Panc1 (cell line): Measurements from ENCODE around the gene LCN1. TPM values are rescaled to one million over a fixed set of nuclear protein-coding genes. Genes with fewer than 3 reads are reported as not detected.

Source experiments
- ATAC-seq: fragments of 200-7000 bp; cut with Tn5 transposase; 2 replicates; pipeline ENCODE4 v1.9.1; 2020; ENCODE audit warnings: mild to moderate bottlenecking, moderate library complexity
- Bru-seq: library from RNA; stranded (reverse); fragments of 400-500 nt; gene quantifications from one replicate; lab custom pipeline; 2021; lab: Mats Ljungman, UMichigan
- BruChase-seq, 2 experiments: library from RNA; stranded (reverse); fragments of 400-500 nt; gene quantifications; one replicate each; lab custom pipeline; 2021; lab: Mats Ljungman, UMichigan
- BruUV-seq: library from RNA; stranded (reverse); fragments of 400-500 nt; replicated peaks from 2 replicates; lab custom pipeline; 2021; lab: Mats Ljungman, UMichigan
- CTCF ChIA-PET: fragments of 300-600 bp; sonication (Branson Sonifier 250); formaldehyde crosslinking; loops from one replicate; lab custom pipeline; 2022; ENCODE audit warnings: antibody characterized with exemption; lab: Charles Lee
- POLR2A ChIA-PET: fragments of 300-600 bp; sonication (Branson Sonifier 250); formaldehyde crosslinking; loops from one replicate; lab custom pipeline; 2022; ENCODE audit warnings: antibody characterized with exemption; lab: Charles Lee
- DNase-seq: peaks from one replicate; pipeline ENCODE4 v3.0.0-alpha.2; 2010; ENCODE audit warnings: low read depth, low spot score
- H3K27ac ChIP-seq: 2 replicates; pipeline ENCODE4 v1.5.1; 2011; ENCODE audit warnings: mild to moderate bottlenecking, low read length, inconsistent platforms
- H3K27me3 ChIP-seq: fragments of 200-500 bp; sonication (Bioruptor generic); 2 replicates; pipeline ENCODE4 v1.6.0; 2014; ENCODE audit warnings: low read length, inconsistent platforms; ENCODE audit not compliant: control insufficient read depth, insufficient read depth
- H3K36me3 ChIP-seq: fragments of 200-500 bp; sonication (Bioruptor generic); 2 replicates; pipeline ENCODE4 v1.5.1; 2014; ENCODE audit warnings: inconsistent platforms, mild to moderate bottlenecking, low read length, moderate library complexity; ENCODE audit not compliant: control insufficient read depth, insufficient read depth
- H3K4me1 ChIP-seq: 2 replicates; pipeline ENCODE4 v1.5.1; 2011; ENCODE audit warnings: inconsistent platforms, mild to moderate bottlenecking, low read length, moderate library complexity; ENCODE audit not compliant: control insufficient read depth, insufficient read depth
- H3K4me3 ChIP-seq, 2 experiments: 2 replicates each; pipeline ENCODE4 v1.5.1; 2011 to 2012; ENCODE audit warnings: low read depth in 2 of 2, low read length in 2 of 2, mild to moderate bottlenecking in 2 of 2, inconsistent platforms in 1 of 2, moderate library complexity in 1 of 2
- H3K9me3 ChIP-seq: fragments of 200-500 bp; sonication (Bioruptor generic); 2 replicates; pipeline ENCODE4 v1.5.1; 2014; ENCODE audit warnings: low read depth, mild to moderate bottlenecking, inconsistent platforms, low read length, moderate library complexity; ENCODE audit not compliant: control insufficient read depth, insufficient read depth
- CTCF ChIP-seq: fragments of 450-650 bp; IDR thresholded peaks from 2 replicates; pipeline ENCODE4 v1.5.1; 2017; ENCODE audit warnings: mild to moderate bottlenecking
- POLR2AphosphoS5 ChIP-seq: IDR thresholded peaks from 2 replicates; pipeline ENCODE4 v1.6.1; 2012; ENCODE audit warnings: mild to moderate bottlenecking, low read depth, low read length, moderate library complexity
- SIN3A ChIP-seq: IDR thresholded peaks from 2 replicates; pipeline ENCODE4 v1.6.1; 2012; ENCODE audit warnings: low read depth, mild to moderate bottlenecking, low read length, moderate library complexity, borderline replicate concordance; ENCODE audit not compliant: insufficient read depth
- TCF7L2 ChIP-seq: IDR thresholded peaks from 2 replicates; pipeline ENCODE4 v1.6.1; 2011; ENCODE audit warnings: mild to moderate bottlenecking, low read depth, low read length, inconsistent platforms
- in situ Hi-C: cut with HindIII; loops from 2 replicates; pipeline ENCODE4 v1.10.0; 2016; ENCODE audit warnings: low sequenced_read_pairs, low pct_unique_long_range_greater_than_20kb
- intact Hi-C: fragments of 100-400 bp; cut with micrococcal nuclease; formaldehyde crosslinking; loops from one replicate; pipeline ENCODE4 v1.10.0; 2022; ENCODE audit not compliant: unreplicated experiment
- long read RNA-seq: library from polyadenylated mRNA; unstranded; transcript quantifications from one replicate; pipeline ENCODE4 v2.0.0, GENCODE V29; 2021; ENCODE audit not compliant: unreplicated experiment
- polyA plus RNA-seq: library from polyadenylated mRNA; unstranded; fragments of >200 nt; gene quantifications from one replicate; pipeline ENCODE4 v1.2.1, GENCODE V29; 2012; ENCODE audit warnings: missing spikeins; ENCODE audit not compliant: insufficient read length
- total RNA-seq: library from RNA; stranded (reverse); gene quantifications from one replicate; pipeline ENCODE4 v1.2.1, GENCODE V29; 2021; ENCODE audit not compliant: unreplicated experiment
- TF ChIP-seq, protein P1 (sequence below), 2 experiments: IDR thresholded peaks; 2 replicates each; pipeline ENCODE4 v1.6.1; 2011 to 2012; ENCODE audit warnings: low read depth in 2 of 2, control low read depth in 1 of 2, low read length in 1 of 2, mild to moderate bottlenecking in 1 of 2, moderate library complexity in 1 of 2; ENCODE audit not compliant: insufficient read depth in 1 of 2

LCN1 gene
- total RNA-seq = not detected
- polyA plus RNA-seq = not detected
- not detected for Bru-seq, nascent RNA
- not detected for BruChase-seq, experiment 1, labeled RNA remaining after a 2-hour chase
- not detected for BruChase-seq, experiment 2, labeled RNA remaining after a 6-hour chase
- long read RNA-seq = 0 reads

GRCh38 chr9:135520916-135521607 lies at the start of gene LCN1:
Gene LCN1 (plus strand): TSS chr9:135521440. CDS start chr9:135521498, 58 bp downstream.
- H3K27me3 ChIP-seq = no peaks in the 10 kb centered on the region
- ATAC-seq = no peak
- ChIA-PET CTCF (no interaction called here), POLR2A (no interaction called here)
- H3K4me3 ChIP-seq = no peak within 1 kb of the TSS
- no peak for DNase-seq
- no peaks in the 10 kb centered on the region for H3K9me3 ChIP-seq
- intact Hi-C loops = no loop called here
- H3K4me1 ChIP-seq = no peaks in the 10 kb centered on the region
- TF ChIP-seq POLR2AphosphoS5 (no peak), SIN3A (no peak), TCF7L2 (no peak)
- in situ Hi-C loops = no loop called here
- no peak within 1 kb of the TSS for H3K27ac ChIP-seq
- BruUV-seq = no TSS peak
- H3K36me3 ChIP-seq = no peaks in the 10 kb centered on the region

DNA sequence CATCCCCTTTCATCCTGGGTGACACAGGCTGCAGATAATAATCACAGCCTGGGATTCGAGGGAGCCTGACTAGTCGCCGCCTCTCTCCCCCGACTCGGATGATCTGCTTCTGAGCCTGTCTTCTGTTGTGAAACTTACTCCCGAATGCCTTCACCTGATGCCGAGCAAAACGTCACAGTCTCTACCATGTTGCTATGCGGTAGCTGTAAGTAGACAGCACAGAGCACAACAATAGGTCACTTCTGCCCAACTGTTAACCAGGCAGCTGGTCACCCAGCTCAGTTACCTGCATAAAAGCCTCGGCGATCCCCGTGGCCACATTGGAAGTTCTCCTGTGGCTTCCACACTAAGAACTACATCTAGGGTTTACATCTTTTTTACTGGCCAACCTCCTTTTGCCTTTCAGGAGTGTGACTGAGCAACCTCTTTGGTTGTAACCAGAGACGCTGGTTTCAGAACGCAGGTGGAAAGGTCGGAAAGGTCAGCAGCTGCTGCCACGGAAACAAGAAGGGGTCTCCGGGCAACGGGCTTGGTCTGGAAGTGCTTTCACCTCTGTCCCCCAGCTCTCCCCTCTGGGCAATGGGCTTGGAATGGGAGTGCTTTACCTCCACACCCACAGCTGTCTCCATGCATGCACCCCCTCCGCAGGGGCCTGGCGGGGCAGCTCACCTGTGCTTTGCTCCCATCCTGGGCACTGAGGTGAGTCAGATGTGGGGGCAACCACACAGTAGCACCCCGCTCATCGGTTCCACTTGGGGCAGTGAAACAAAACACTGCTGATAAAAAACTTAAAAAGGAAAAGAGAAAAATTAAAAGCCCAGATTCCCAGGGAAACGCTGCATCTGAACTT lies 49.2 kb upstream of the LCN1 start:
- DNase-seq = no peak
- Histone ChIP-seq H3K4me3 (no peak overlapping the region), H3K27ac (no peak overlapping the region), H3K9me3 (no peaks in the 10 kb centered on the region), H3K36me3 (no peaks in the 10 kb centered on the region), H3K27me3 (no peaks in the 10 kb centered on the region), H3K4me1 (peaks cover 4% of the 10 kb centered on the region; the same call in 1 of the 2 replicates)
- intact Hi-C loops (no loop called here), in situ Hi-C loops (no loop called here)
- ChIA-PET POLR2A (no interaction called here), CTCF (no interaction called here)
- BruUV-seq = no TSS peak
- no peak for ATAC-seq
- TF ChIP-seq TCF7L2 = no peak
- no peak for TF ChIP-seq SIN3A
- no peak for TF ChIP-seq CTCF
- TF ChIP-seq, protein P1, sequence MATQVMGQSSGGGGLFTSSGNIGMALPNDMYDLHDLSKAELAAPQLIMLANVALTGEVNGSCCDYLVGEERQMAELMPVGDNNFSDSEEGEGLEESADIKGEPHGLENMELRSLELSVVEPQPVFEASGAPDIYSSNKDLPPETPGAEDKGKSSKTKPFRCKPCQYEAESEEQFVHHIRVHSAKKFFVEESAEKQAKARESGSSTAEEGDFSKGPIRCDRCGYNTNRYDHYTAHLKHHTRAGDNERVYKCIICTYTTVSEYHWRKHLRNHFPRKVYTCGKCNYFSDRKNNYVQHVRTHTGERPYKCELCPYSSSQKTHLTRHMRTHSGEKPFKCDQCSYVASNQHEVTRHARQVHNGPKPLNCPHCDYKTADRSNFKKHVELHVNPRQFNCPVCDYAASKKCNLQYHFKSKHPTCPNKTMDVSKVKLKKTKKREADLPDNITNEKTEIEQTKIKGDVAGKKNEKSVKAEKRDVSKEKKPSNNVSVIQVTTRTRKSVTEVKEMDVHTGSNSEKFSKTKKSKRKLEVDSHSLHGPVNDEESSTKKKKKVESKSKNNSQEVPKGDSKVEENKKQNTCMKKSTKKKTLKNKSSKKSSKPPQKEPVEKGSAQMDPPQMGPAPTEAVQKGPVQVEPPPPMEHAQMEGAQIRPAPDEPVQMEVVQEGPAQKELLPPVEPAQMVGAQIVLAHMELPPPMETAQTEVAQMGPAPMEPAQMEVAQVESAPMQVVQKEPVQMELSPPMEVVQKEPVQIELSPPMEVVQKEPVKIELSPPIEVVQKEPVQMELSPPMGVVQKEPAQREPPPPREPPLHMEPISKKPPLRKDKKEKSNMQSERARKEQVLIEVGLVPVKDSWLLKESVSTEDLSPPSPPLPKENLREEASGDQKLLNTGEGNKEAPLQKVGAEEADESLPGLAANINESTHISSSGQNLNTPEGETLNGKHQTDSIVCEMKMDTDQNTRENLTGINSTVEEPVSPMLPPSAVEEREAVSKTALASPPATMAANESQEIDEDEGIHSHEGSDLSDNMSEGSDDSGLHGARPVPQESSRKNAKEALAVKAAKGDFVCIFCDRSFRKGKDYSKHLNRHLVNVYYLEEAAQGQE (IDR thresholded peaks at IDR 0.05; ENCODE audit: insufficient read depth in 1 of 2, low read depth in 2 of 2, low read length in 1 of 2) = no peak
- TF ChIP-seq POLR2AphosphoS5 = no peak
